Fibroblast of lung (primary cell): ENCODE results near the gene ALDOB. TPM values are rescaled to one million over a fixed set of nuclear protein-coding genes. Genes with fewer than 3 reads are reported as not detected.

Source experiments
- DNase-seq, 2 donors: peaks; one replicate each; pipeline versions ENCODE4 v3.0.0 to v3.0.0-alpha.2; 2010; ENCODE audit warnings: low read depth in 2 of 2
- H2AFZ ChIP-seq: 2 replicates; pipeline ENCODE4 v1.5.1; 2012; ENCODE audit warnings: low read length, control low read depth, inconsistent platforms
- H3K27ac ChIP-seq: 2 replicates; pipeline ENCODE4 v1.5.1; 2011; ENCODE audit warnings: low read length, control low read depth; ENCODE audit not compliant: insufficient read depth
- H3K27me3 ChIP-seq: 2 replicates; pipeline ENCODE4 v1.5.1; 2011; ENCODE audit warnings: mild to moderate bottlenecking, low read length; ENCODE audit not compliant: control insufficient read depth, insufficient read depth
- H3K36me3 ChIP-seq: 2 replicates; pipeline ENCODE4 v1.5.1; 2011; ENCODE audit warnings: low read length; ENCODE audit not compliant: control insufficient read depth, insufficient read depth
- H3K4me1 ChIP-seq: 2 replicates; pipeline ENCODE4 v1.5.1; 2011; ENCODE audit warnings: low read length; ENCODE audit not compliant: control insufficient read depth, insufficient read depth; ENCODE audit errors: extremely low read depth
- H3K4me2 ChIP-seq: 2 replicates; pipeline ENCODE4 v1.5.1; 2011; ENCODE audit warnings: low read length, control low read depth; ENCODE audit not compliant: insufficient read depth; ENCODE audit errors: extremely low read depth
- H3K4me3 ChIP-seq, 4 experiments: fragments of 200-600 bp in 1 of 4; sonication (generic) in 1 of 4; replicated peaks in 1 of 4; 2 replicates each; pipeline ENCODE4 v1.5.1; 2011 to 2016; ENCODE audit warnings: low read length in 4 of 4, low read depth in 3 of 4, mild to moderate bottlenecking in 3 of 4, control low read depth in 2 of 4, inconsistent platforms in 1 of 4, mixed read lengths in 1 of 4; ENCODE audit not compliant: insufficient read depth in 1 of 4; ENCODE audit errors: control extremely low read depth in 1 of 4
- H3K79me2 ChIP-seq: 2 replicates; pipeline ENCODE4 v1.5.1; 2012; ENCODE audit warnings: mild to moderate bottlenecking, low read length, inconsistent platforms; ENCODE audit not compliant: control insufficient read depth, insufficient read depth
- H3K9ac ChIP-seq: 2 replicates; pipeline ENCODE4 v1.5.1; 2011; ENCODE audit warnings: mild to moderate bottlenecking, low read length, control low read depth; ENCODE audit not compliant: insufficient read depth
- H3K9me3 ChIP-seq: 2 replicates; pipeline ENCODE4 v1.5.1; 2012; ENCODE audit warnings: low read depth, low read length; ENCODE audit not compliant: control insufficient read depth, insufficient read depth
- H4K20me1 ChIP-seq: 2 replicates; pipeline ENCODE4 v1.5.1; 2011; ENCODE audit warnings: low read length; ENCODE audit not compliant: control insufficient read depth, insufficient read depth; ENCODE audit errors: extremely low read depth
- EZH2 ChIP-seq: IDR thresholded peaks from 2 replicates; pipeline ENCODE4 v1.5.1; 2012; ENCODE audit warnings: low read length, control low read depth, mild to moderate bottlenecking; ENCODE audit errors: missing control alignments
- polyA plus RNA-seq, 2 donors: library from polyadenylated mRNA; depleted of rRNA in 1 of 2; stranded (reverse) in 1 of 2; unstranded in 1 of 2; fragments of >200 nt; gene quantifications; 2 replicates each; pipeline ENCODE4 v1.2.1, GENCODE V29; 2011 to 2012; ENCODE audit warnings: missing spikeins in 1 of 2
- total RNA-seq: library from RNA; depleted of rRNA; stranded (reverse); fragments of >200 nt; gene quantifications from 2 replicates; pipeline ENCODE4 v1.2.1, GENCODE V29; 2014
- TF ChIP-seq, protein P1 (sequence below), 2 donors: IDR thresholded peaks in 1 of 2; conservative IDR thresholded peaks in 1 of 2; 1 replicate in 1 of 2; 2 replicates in 1 of 2; pipeline ENCODE4 v1.5.1; 2011 to 2012; ENCODE audit warnings: low read length in 2 of 2, control low read depth in 1 of 2, inconsistent platforms in 1 of 2, low read depth in 1 of 2, mild to moderate bottlenecking in 1 of 2

The ALDOB gene
- total and polyA plus RNA-seq, 2 donors (not counting 1 experiment from before 2014, with no cell fraction given): not detected

DNA sequence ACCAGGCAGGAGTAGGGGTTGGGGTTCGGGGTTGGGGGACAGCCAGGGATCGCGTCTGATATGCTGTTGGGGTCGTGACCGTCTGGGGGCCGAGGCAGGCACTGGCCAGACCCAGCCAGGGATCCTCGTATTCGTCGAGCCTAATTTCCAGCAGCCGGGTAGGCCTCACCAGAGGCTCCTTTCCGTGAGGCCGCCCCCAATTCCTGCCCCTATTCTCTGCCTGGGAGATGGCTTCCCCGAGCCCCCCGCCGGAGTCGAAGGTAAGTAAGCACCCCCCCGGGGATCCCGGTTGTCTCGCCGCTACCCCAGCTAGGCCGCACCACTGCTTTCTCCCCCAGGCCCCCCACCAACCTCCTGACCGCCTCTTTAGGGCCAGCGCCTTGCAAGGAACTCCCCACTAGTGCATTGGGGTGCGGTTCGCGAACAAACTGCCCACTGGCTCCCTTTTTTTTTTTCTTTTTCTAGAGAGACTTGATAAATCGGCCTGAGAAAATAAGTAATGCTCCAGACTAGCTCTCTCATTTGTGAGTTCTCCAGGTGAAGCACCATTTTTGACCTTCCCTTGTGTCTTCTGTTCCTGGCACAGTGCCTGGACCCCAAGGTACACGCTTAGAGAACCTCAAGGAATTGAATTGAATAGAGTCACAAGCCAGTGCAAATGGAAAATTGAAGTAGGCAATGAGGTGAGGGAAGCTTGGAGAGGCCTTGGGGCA is 36.5 kb downstream of the ALDOB start:
- H3K27me3 ChIP-seq: no peaks in the 10 kb centered on the region
- peak overlapping the region; percentile 73 to 93 (median 81) for H3K4me3 ChIP-seq
- H3K9me3 ChIP-seq: no peaks in the 10 kb centered on the region
- peak overlapping the region; percentile 93 for H3K4me2 ChIP-seq
- H3K36me3 ChIP-seq: peaks cover 5% of the 10 kb centered on the region
- TF ChIP-seq EZH2: no peak
- TF ChIP-seq, protein P1, sequence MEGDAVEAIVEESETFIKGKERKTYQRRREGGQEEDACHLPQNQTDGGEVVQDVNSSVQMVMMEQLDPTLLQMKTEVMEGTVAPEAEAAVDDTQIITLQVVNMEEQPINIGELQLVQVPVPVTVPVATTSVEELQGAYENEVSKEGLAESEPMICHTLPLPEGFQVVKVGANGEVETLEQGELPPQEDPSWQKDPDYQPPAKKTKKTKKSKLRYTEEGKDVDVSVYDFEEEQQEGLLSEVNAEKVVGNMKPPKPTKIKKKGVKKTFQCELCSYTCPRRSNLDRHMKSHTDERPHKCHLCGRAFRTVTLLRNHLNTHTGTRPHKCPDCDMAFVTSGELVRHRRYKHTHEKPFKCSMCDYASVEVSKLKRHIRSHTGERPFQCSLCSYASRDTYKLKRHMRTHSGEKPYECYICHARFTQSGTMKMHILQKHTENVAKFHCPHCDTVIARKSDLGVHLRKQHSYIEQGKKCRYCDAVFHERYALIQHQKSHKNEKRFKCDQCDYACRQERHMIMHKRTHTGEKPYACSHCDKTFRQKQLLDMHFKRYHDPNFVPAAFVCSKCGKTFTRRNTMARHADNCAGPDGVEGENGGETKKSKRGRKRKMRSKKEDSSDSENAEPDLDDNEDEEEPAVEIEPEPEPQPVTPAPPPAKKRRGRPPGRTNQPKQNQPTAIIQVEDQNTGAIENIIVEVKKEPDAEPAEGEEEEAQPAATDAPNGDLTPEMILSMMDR (conservative IDR thresholded peaks at IDR 0.05 in 1 of 2, IDR thresholded peaks at IDR 0.05 in 1 of 2; ENCODE audit: low read depth in 1 of 2, low read length in 2 of 2): no peak
- peak in 1 of 2 donors; percentile 2 for DNase-seq
- peak overlapping the region; percentile 79 for H2AFZ ChIP-seq
- H3K9ac ChIP-seq: peak overlapping the region; percentile 79
- no peaks in the 10 kb centered on the region for H4K20me1 ChIP-seq
- peaks cover 54% of the 10 kb centered on the region for H3K79me2 ChIP-seq
- peaks cover 4% of the 10 kb centered on the region for H3K4me1 ChIP-seq
- H3K27ac ChIP-seq: peak overlapping the region; percentile 83

DNA sequence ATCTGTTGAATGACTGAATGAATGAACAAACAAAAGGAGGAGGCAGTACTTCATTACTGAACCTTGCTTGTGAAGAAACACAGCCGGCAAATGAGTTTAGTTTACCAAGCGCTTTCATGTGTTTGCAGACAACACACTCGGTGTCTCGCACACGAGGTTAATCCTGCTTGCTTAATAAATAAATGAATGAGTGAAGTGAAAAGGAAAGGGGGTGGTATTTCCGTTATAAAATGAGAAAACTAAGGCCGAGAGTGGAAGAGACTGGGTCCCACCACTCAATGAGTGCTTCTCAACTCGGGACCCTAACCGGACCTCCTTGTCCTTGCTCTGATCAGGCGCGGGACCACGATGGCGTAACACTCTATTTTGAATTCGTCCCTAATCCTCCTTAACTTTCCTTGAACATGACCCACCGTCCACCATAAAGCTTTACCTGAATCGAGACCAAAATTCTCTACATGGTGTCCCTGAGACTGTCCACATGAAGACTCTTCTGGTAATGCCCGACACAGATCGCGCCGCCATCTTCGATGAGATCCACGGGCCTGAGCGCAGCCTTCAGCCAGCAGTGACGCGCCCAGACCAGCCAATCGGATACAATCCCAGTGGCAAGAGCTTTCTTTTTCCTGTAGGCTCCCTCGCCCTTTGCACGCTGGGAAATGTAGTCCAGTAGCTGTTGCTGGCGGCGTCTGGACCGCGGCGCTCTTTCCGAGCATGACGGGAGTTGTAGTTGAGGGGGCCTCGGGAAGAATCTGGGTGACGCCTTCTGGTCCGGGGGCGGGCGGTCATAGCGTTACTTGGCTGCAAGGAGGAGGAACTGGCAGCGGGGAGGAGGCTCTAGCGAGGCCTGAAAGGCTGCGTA is 37.3 kb downstream of the ALDOB start, which contains the start of the genes MRPL50 and ZNF189:
TSS of gene MRPL50 (minus strand) at position 551 of the 862 bp plus-strand sequence. CDS start at position 525, 26 bp downstream.
TSS of gene ZNF189 (plus strand) at position 784 of the 862 bp plus-strand sequence. CDS start 306 bp downstream, outside the sequence.
- peak within 1 kb of the TSS; percentile 86 for H3K9ac ChIP-seq
- H3K4me2 ChIP-seq: peak within 1 kb of the TSS; percentile 93
- H3K79me2 ChIP-seq: peaks cover 60% of the 10 kb centered on the region
- H3K27ac ChIP-seq: peak within 1 kb of the TSS; percentile 97
- TF ChIP-seq, protein P1 (conservative IDR thresholded peaks at IDR 0.05 in 1 of 2, IDR thresholded peaks at IDR 0.05 in 1 of 2; ENCODE audit: low read depth in 1 of 2, low read length in 2 of 2): no peak
- TF ChIP-seq EZH2: no peak
- DNase-seq: peak; percentile 99
- no peaks in the 10 kb centered on the region for H3K27me3 ChIP-seq
- peaks cover 5% of the 10 kb centered on the region for H3K36me3 ChIP-seq
- H3K4me3 ChIP-seq: peak within 1 kb of the TSS; percentile 77 to 95 (median 86)
- peak within 1 kb of the TSS; percentile 99 for H2AFZ ChIP-seq
- H3K4me1 ChIP-seq: peaks cover 4% of the 10 kb centered on the region
- H4K20me1 ChIP-seq: no peaks in the 10 kb centered on the region
- H3K9me3 ChIP-seq: no peaks in the 10 kb centered on the region

DNA sequence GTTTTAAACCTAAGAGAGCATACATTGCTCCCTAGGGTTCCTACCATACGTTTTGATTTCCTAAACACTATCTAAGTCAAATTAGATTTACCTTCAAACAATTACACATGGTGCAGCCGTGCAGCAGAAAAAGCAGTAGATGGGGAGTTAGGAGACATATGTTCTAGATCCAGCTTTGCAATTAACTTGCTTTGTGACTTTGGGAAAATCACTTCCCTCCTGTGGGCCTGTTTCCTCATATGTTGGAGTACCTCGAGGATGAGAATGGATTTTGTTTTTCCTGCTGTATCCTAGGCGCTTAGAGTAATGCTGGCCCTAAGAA is 37.9 kb downstream of the ALDOB start:
- Histone ChIP-seq H3K4me3 (peak overlapping the region; percentile 77 to 95 (median 86)), H3K27ac (peak overlapping the region; percentile 97), H3K4me1 (peaks cover 4% of the 10 kb centered on the region), H3K36me3 (peaks cover 1% of the 10 kb centered on the region), H4K20me1 (no peaks in the 10 kb centered on the region), H3K4me2 (peak overlapping the region; percentile 88), H3K9me3 (no peaks in the 10 kb centered on the region), H3K79me2 (peaks cover 66% of the 10 kb centered on the region), H3K27me3 (no peaks in the 10 kb centered on the region), H2AFZ (peak overlapping the region; percentile 99), H3K9ac (peak overlapping the region; percentile 86)
- TF ChIP-seq, protein P1 (conservative IDR thresholded peaks at IDR 0.05 in 1 of 2, IDR thresholded peaks at IDR 0.05 in 1 of 2; ENCODE audit: low read depth in 1 of 2, low read length in 2 of 2): no peak
- TF ChIP-seq EZH2: no peak
- peak in 1 of 2 donors; percentile 3 for DNase-seq
